NCI-H345 treated with DMSO at 0.1 percent for 48 hours (cell line): Measurements from ENCODE around the gene AGBL2.
"Not testable (repeated sequence)": the region's sequence is repeated elsewhere in the genome, so short reads cannot be mapped to it uniquely, and the experiment has no call there.

Experiments used
- DNase-seq: peaks from one replicate; lab custom pipeline; 2025; ENCODE audit not compliant: unreplicated experiment; lab: John Stamatoyannopoulos, UW

AGBL2 gene, protein sequence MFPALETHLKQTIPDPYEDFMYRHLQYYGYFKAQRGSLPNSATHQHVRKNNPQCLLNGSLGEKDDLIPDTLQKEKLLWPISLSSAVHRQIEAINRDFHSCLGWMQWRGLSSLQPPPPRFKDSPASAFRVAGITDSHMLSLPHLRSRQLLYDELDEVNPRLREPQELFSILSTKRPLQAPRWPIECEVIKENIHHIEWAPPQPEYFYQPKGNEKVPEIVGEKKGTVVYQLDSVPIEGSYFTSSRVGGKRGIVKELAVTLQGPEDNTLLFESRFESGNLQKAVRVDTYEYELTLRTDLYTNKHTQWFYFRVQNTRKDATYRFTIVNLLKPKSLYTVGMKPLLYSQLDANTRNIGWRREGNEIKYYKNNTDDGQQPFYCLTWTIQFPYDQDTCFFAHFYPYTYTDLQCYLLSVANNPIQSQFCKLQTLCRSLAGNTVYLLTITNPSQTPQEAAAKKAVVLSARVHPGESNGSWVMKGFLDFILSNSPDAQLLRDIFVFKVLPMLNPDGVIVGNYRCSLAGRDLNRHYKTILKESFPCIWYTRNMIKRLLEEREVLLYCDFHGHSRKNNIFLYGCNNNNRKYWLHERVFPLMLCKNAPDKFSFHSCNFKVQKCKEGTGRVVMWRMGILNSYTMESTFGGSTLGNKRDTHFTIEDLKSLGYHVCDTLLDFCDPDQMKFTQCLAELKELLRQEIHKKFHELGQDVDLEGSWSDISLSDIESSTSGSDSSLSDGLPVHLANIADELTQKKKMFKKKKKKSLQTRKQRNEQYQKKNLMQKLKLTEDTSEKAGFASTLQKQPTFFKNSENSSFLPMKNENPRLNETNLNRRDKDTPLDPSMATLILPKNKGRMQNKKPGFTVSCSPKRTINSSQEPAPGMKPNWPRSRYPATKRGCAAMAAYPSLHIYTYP

DNA sequence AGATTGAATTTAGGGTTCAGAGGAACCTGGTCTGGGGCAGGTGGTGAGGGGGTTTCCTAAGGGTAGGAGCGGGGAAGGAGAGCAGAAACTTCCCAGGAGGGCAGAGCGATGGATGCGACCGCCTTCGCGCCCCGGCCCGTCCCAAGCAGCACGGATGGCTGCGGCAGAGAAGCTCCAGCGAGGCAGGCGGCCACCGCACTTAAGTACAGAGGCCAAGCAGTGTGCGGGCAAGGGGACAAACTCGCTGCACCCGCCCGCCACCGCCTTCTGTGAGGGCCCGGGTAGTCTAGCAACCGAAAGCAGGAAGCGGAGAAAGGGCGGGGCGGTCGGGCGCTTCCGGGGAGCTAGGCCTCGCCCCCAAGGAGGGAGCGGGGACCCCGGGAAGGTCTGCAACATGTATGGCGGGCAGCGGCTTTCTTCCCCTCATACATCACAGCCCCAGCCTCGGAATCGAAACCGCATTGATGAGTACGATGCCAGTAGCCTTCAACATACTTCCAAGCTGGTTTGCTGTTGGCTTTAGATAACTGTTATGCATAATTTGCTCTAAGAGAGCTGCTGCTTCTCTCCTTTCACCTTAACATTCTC lies at the start of gene AGBL2:
Gene AGBL2 (minus strand): TSS at position 288 of the 588 bp plus-strand sequence. CDS start 719 bp downstream, outside the sequence.
- peak; percentile 52 for DNase-seq

- DNase-seq, result not testable (repeated sequence)
Measured at GRCh38 chr11:47759291-47759690, 44.1 kb upstream of the AGBL2 start.

- no peak for DNase-seq
Measured at GRCh38 chr11:47756208-47756607, 41.0 kb upstream of the AGBL2 start.

GRCh38 chr11:47750725-47751124 lies 35.6 kb upstream of the AGBL2 start:
- no peak for DNase-seq

- not testable (repeated sequence) for DNase-seq
Measured at GRCh38 chr11:47742494-47742893, 27.3 kb upstream of the AGBL2 start.

DNA sequence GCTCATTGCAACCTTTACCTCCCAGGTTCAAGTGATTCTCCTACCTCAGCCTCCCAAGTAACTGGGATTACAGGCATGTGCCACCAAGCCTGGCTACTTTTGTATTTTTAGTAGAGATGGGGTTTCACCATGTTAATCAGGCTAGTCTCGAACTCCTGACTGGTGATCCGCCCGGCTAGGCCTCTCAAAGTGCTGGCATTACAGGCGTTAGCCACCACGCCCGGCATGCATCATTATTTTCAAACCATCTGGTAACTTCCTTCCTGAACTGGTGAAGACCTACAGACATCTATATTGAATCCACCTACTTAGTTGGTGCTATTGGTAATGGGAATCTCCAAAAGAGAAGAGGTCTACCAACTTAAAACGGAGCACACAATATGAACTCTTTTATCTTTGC lies 22.6 kb upstream of the AGBL2 start:
- DNase-seq, result not testable (repeated sequence)

DNA sequence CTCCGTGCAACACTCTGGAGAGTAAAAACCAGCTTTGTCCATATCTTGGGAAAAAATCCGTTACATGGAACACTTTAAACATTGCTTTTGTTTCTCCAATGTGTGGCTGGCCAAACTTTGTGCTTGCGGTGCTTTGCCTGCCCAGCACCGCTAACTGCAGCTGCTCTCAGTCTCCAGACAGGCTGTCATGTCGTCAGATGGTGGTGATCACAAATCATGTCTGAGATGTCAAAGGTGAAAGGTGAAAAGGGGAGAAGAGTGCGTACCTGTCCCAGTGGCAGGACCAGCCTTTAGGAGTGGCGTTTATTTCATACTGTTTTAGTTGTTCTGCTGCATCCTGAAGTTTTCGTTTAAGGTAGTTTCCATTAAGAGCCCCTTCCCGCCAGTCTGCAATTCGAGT lies 17.1 kb upstream of the AGBL2 start:
- no peak for DNase-seq

DNA sequence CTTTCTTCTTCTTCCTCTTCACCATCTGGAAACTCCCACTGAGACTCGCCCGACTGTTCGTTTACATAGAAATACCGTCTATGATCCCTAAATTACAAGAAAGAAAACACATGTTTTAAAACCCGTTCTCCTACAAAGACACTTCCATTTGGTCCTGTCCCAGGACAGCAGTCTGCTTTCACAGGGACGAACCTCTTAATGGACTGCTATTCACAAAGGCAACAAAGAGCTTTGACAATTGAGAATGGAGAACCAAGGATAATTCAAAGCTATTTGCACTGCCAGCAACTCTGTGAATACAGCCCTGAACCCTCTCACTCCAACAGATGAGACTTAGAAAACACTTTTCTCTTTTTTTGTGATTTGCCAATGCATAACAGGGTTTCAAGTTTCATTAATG lies 16.3 kb upstream of the AGBL2 start:
- DNase-seq, result no peak

DNA sequence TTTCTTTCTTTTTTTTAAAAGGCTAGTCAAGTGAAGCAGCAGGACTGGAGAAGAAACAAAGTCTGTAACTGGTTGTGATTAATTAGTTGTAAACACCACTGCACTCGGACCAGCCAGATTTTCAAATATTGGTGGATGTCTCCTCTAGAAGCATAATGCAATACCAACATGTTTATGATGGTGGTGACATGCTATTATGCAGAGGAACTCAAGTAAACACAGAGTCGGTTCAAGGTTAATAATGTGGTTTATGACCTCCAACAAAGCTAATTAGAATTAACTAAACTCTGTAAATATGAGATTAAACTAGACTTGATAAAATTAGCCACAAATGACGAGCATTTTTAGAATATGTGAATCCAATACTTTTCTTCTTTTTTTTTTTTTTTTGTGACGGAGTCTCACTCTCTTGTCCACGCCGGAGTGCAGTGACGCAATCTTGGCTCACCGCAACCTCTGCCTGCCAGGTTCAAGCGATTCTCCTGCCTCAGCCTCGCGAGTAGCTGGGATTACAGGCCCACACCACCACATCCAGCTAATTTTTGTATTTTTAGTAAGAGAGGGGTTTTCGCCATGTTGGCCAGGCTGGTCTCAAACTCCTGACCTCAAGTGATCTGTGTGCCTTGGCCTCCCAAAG lies 11.8 kb upstream of the AGBL2 start:
- no peak for DNase-seq

GRCh38 chr11:47726118-47726442 lies 10.9 kb upstream of the AGBL2 start:
- DNase-seq, result no peak

DNA sequence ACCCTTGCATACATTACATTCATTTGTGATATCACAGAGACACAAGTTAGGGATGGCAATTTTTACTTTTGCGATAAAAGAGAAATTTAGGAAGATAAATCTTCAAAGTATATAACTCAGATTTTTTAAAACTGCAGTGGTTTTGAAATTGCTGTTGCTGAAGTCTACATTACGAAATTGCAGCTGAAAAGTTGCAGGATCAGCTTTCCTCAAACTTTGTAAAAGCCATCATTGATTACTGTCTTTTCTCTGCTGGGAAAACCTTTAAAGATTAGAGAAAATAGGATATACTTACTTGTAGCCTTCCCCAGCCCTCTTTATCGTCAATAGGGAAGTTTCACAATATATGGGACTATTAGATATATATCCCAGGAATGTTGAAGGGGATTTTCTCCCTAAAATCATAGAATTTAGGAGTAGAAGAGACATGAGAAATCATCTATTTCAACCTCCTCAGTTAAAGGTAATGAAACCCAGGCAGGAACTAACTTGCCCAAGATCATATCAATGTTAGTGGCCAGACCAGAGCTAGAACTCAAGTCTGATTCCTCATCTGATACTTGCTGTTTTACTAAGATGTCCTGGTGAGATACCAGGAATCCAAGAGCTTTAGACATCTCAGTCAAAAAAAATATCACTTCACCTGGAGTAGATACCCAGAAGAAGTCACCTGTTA lies 10.4 kb upstream of the AGBL2 start:
- no peak for DNase-seq

- DNase-seq, result no peak
Measured at GRCh38 chr11:47724041-47724729, 9.0 kb upstream of the AGBL2 start.

GRCh38 chr11:47723041-47723440 lies 7.9 kb upstream of the AGBL2 start:
- no peak for DNase-seq

GRCh38 chr11:47720651-47721050 lies 5.5 kb upstream of the AGBL2 start:
- no peak for DNase-seq

- DNase-seq, result no peak
Measured at GRCh38 chr11:47716692-47717091, 1.5 kb upstream of the AGBL2 start.

- DNase-seq, result peak; percentile 24
Measured at GRCh38 chr11:47714554-47715081, 551 bp downstream of the AGBL2 start.

DNA sequence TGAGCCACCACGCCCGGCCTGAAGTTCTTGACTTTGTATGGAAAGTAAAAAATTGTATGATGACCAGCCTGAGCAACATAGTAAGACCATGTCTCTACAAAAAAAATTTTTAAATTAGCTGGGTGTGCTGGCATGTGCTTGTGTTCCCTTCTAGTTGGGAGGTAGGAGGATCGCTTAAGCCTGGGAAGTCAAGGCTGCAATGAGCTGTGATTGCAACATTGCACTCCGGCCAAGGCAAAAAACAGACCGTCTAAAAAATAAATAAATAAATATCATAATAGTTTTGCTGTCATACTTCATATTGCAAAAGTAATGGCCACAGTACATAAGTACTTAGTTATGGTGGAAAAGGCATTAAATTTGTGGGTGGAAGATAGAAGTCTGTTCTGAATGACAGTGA lies 3.4 kb downstream of the AGBL2 start:
- no peak for DNase-seq

DNA sequence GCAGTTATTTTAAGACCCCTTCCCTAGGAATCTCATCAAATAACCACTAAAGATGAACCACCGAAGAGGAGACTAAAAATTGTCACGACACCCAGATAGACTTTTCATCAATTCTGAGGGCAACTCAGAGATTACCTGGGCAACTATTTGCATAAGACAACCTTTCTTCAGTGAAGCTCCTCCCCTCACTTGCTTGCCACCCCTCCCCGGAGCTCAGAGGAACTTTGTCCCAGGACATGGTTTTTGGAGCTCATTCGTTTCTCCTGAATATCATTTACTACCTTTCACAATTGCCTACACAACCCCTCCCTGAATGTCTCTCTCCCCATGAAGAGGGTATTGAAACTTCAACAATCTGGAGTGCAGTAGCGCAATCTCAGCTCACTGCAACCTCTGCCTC lies 3.9 kb downstream of the AGBL2 start:
- DNase-seq, result no peak

- DNase-seq, result not testable (repeated sequence)
Measured at GRCh38 chr11:47707275-47707786, 7.8 kb downstream of the AGBL2 start.

GRCh38 chr11:47705721-47706120 lies 9.4 kb downstream of the AGBL2 start:
- DNase-seq, result no peak
